GM19467 (cell line): ENCODE results near the gene POU2F1.

Experiments
- ATAC-seq: cut with Tn5 transposase; IDR thresholded peaks from one replicate; pipeline ENCODE4 v1.9.1; 2021; ENCODE audit warnings: mild to moderate bottlenecking, moderate library complexity; ENCODE audit not compliant: unreplicated experiment

POU2F1 gene

DNA sequence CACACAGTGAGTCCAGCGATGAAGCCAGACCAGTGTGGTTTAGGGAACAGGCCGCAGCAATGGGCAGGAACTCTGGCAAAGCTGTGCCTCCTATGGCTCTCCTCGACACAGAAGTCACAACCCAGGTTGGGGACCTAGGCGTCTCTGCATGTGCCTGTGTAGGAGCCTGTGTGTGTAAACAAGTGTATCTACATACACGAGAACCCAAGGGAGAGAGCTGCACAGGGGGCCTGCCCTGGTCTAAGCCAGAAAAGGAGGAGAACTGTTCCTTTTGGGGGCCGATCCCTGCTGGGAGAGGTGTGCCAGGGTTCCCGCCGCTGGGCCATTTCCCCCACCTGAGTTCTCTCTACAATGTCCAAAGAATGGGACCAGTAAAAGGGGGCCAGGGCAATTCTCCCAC, 241.7 kb downstream of the POU2F1 start:
- no peak for ATAC-seq

DNA sequence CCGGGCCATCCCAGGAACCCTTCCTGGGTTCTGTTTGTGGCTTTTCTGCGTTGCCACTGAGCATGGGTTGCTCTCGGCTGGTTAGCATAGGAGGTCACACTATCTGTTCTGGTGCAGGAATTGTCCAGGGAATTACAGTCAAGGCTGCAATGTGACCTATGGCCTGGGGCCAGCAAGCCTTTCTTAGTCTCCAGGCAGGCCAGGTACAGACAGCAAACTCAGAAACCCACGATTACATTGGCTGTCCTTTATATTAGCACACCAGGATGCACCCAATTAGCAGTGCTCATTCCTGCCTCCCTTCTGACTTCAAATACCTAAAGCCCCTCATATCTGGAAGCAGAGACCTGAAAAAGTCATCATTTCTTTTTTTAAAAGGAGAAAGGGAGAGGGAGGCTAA, 242.4 kb downstream of the POU2F1 start:
- ATAC-seq: no peak

DNA sequence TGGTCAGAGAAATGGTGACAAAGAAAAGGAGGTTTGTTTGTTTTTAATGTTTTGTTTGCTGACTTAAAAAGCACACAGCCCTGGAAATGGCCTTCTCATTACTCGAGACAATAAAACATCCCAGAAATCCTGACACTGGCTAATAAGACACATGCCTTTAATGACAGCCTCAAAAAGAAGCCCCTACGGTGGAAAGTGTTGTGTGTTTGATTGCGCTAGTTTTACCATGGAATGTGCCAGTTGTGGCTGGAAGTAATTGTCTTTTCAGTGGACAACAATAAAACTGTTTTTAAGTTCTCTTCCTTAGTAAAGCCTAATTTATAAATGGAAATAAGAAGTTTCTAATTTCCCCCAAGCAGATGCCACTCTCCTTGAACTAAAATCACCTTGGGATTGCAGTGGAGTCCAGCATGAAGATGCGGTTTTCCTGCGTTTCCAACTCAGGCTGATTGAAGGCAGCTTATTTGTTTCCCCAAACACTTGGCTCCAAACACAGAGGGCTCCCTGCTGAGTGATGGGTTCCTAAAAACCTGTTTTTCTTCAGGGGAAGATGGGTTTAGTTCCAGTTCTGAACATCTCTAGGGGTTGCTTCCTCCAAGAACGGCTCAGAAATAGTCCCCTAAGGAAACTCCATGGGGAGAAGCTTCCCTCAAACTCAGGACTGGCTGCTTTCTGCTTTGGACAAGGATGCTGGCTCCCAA, 243.3 kb downstream of the POU2F1 start:
- no peak for ATAC-seq

GRCh38 chr1:167465018-167465417, 244.3 kb downstream of the POU2F1 start:
- ATAC-seq: no peak

GRCh38 chr1:167465743-167466142, 245.1 kb downstream of the POU2F1 start:
- no peak for ATAC-seq

GRCh38 chr1:167467126-167467710, 246.5 kb downstream of the POU2F1 start:
- no peak for ATAC-seq

DNA sequence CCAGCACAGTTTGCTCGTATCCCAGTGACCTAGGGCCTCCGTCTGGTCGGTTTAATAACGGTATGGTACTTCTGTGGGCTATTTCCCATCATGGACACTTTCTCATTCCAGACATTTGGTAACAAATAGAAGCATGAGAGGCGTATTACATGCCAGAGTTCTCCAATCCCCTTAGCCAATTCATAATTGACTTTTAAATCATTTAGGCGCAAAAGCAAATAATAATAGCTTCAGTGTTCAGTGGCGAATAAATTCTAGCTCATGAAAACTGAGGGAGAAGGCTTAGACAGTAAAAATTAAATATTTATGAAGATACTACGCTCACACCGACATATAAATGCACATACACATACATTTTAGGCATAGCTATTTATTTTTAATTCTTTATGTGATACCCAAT, 247.1 kb downstream of the POU2F1 start:
- no peak for ATAC-seq

- ATAC-seq: no peak
Measured at GRCh38 chr1:167469280-167469965, 248.7 kb downstream of the POU2F1 start.

DNA sequence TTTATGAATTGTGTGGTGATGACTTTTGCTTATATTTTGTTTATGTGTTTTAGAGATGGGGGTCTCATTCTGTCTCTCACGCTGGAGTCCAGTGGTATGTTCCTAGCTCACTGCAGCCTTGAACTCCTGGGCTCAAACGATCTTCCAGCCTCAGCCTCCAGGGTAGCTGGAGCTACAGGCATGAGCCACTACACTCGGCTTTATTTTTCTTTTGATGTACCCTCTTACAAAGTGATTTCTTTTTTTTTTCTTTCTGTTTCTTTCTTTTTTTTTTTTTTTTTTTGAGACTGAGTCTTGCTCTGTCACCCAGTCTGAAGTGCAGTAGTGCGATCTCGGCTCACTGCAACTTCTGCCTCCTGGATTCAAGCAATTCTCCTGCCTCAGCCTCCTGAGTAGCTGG, 250.9 kb downstream of the POU2F1 start:
- no peak for ATAC-seq

GRCh38 chr1:167472752-167473521, 252.3 kb downstream of the POU2F1 start:
- ATAC-seq: no peak

GRCh38 chr1:167473761-167474160, 253.1 kb downstream of the POU2F1 start:
- no peak for ATAC-seq

DNA sequence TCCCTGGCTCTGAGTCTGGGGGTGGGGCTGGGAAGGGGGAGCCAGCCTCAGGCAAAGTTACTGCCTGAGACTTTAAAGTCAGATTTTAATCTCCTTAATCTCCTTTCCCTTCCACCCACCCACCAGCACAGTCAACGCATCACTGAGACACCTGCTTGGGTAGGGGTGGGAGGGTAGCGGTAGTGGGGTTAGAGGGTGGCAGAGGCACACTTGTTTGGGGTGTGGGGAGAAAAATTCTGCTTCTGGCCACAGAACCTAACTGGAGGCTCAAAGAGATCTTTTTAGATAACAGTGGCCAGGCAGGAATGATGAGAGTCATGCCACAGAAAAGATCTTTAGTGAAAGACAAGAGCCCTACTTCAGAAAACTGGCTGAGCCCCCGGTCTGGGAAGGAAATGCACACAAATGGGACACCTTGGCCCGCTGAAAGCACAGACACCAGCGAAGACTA, 253.5 kb downstream of the POU2F1 start:
- no peak for ATAC-seq

- no peak for ATAC-seq
Measured at GRCh38 chr1:167476061-167476460, 255.4 kb downstream of the POU2F1 start.
